Prostate gland (tissue), 2 donors: ENCODE results near the gene MTCH1.

Source experiments
- CTCF ChIP-seq, 4 experiments: fragments of 200-600 bp in 2 of 4; fragments of 450-650 bp in 2 of 4; sonication (generic) in 2 of 4; IDR thresholded peaks; 1 replicate in 3 of 4; 2 replicates in 1 of 4; pipeline ENCODE4 v1.5.1; 2016 to 2019; ENCODE audit warnings: antibody characterized with exemption in 4 of 4, mild to moderate bottlenecking in 2 of 4, moderate library complexity in 2 of 4
- POLR2A ChIP-seq: fragments of 450-650 bp; IDR thresholded peaks from one replicate; pipeline ENCODE4 v1.6.1; 2016; ENCODE audit warnings: antibody characterized with exemption, mild to moderate bottlenecking

GRCh38 chr6:37007340-37008043 is 21.5 kb upstream of the MTCH1 start:
- no peak for TF ChIP-seq POLR2A
- TF ChIP-seq CTCF (IDR thresholded peaks at IDR 0.05) = no peak
